Neuronal stem cell (in vitro differentiated cells): ENCODE results near the gene ADK.

Experiments used
- DNase-seq: peaks from one replicate; pipeline ENCODE4 v3.0.0-alpha.2; 2013; ENCODE audit warnings: low spot score
- H2AFZ ChIP-seq: one replicate; pipeline ENCODE4 v1.6.1; 2013; ENCODE audit warnings: mild to moderate bottlenecking, low read length, inconsistent platforms
- H2AK5ac ChIP-seq: 2 replicates; pipeline ENCODE4 v1.6.1; 2013; ENCODE audit warnings: low read depth, mild to moderate bottlenecking, inconsistent platforms, low read length, moderate library complexity, mixed read lengths
- H2BK120ac ChIP-seq: 2 replicates; pipeline ENCODE4 v1.6.1; 2013; ENCODE audit warnings: low read depth, mild to moderate bottlenecking, inconsistent platforms, low read length, moderate library complexity, mixed read lengths
- H2BK12ac ChIP-seq: one replicate; pipeline ENCODE4 v1.6.1; 2013; ENCODE audit warnings: low read length, inconsistent platforms
- H2BK15ac ChIP-seq: 2 replicates; pipeline ENCODE4 v1.6.1; 2013; ENCODE audit warnings: mild to moderate bottlenecking, low read length, inconsistent platforms, mixed read lengths
- H2BK5ac ChIP-seq: one replicate; pipeline ENCODE4 v1.6.1; 2013; ENCODE audit warnings: inconsistent platforms, mild to moderate bottlenecking, low read length, moderate library complexity
- H3K14ac ChIP-seq: one replicate; pipeline ENCODE4 v1.6.1; 2013; ENCODE audit warnings: low read length, inconsistent platforms
- H3K18ac ChIP-seq: 2 replicates; pipeline ENCODE4 v1.6.1; 2013; ENCODE audit warnings: low read length, inconsistent platforms
- H3K23ac ChIP-seq: 2 replicates; pipeline ENCODE4 v1.6.1; 2013; ENCODE audit warnings: low read depth, mild to moderate bottlenecking, mixed read lengths, low read length, inconsistent platforms; ENCODE audit not compliant: poor library complexity
- H3K27ac ChIP-seq: replicated peaks from 3 replicates; pipeline ENCODE4 v1.5.1; 2013; ENCODE audit warnings: low read length, inconsistent platforms
- H3K27me3 ChIP-seq, 3 experiments: 2 replicates each; pipeline ENCODE4 v1.6.1; 2013; ENCODE audit warnings: low read length in 3 of 3, mild to moderate bottlenecking in 2 of 3, inconsistent platforms in 1 of 3, low read depth in 1 of 3, mixed read lengths in 1 of 3, moderate library complexity in 1 of 3; ENCODE audit not compliant: control insufficient read depth in 3 of 3, insufficient read depth in 3 of 3
- H3K36me3 ChIP-seq, 2 donors: replicated peaks in 1 of 2; 2 replicates each; pipeline ENCODE4 v1.6.1; 2013; ENCODE audit warnings: low read length in 2 of 2; ENCODE audit not compliant: control insufficient read depth in 2 of 2, insufficient read depth in 2 of 2
- H3K4ac ChIP-seq: 2 replicates; pipeline ENCODE4 v1.6.1; 2013; ENCODE audit warnings: inconsistent platforms, mild to moderate bottlenecking, low read length, moderate library complexity
- H3K4me1 ChIP-seq, 2 donors: 1 replicate in 1 of 2; 2 replicates in 1 of 2; pipeline ENCODE4 v1.6.1; 2013; ENCODE audit warnings: low read length in 2 of 2, low read depth in 1 of 2; ENCODE audit not compliant: control insufficient read depth in 2 of 2, insufficient read depth in 1 of 2
- H3K4me2 ChIP-seq: one replicate; pipeline ENCODE4 v1.6.1; 2013; ENCODE audit warnings: mild to moderate bottlenecking, low read length, inconsistent platforms; ENCODE audit not compliant: insufficient read depth, poor library complexity, severe bottlenecking
- H3K4me3 ChIP-seq, 2 donors: 2 replicates each; pipeline ENCODE4 v1.5.1; 2013; ENCODE audit warnings: low read length in 2 of 2, mild to moderate bottlenecking in 2 of 2, inconsistent platforms in 1 of 2, moderate library complexity in 1 of 2
- H3K79me1 ChIP-seq: one replicate; pipeline ENCODE4 v1.6.1; 2013; ENCODE audit warnings: low read depth, mild to moderate bottlenecking, inconsistent platforms, low read length, moderate library complexity
- H3K9ac ChIP-seq: one replicate; pipeline ENCODE4 v1.6.1; 2013; ENCODE audit warnings: mild to moderate bottlenecking, low read depth, low read length, inconsistent platforms; ENCODE audit not compliant: poor library complexity
- H3K9me3 ChIP-seq, 2 donors: replicated peaks in 1 of 2; 2 replicates each; pipeline versions ENCODE3 to v1.6.1; 2013; ENCODE audit warnings: low read length in 2 of 2, mild to moderate bottlenecking in 2 of 2, inconsistent platforms in 1 of 2, low read depth in 1 of 2, mixed read lengths in 1 of 2, moderate library complexity in 1 of 2; ENCODE audit not compliant: control insufficient read depth in 2 of 2, insufficient read depth in 1 of 2
- H4K8ac ChIP-seq: one replicate; pipeline ENCODE4 v1.6.1; 2013; ENCODE audit warnings: low read depth, mild to moderate bottlenecking, inconsistent platforms, low read length, moderate library complexity
- H4K91ac ChIP-seq: one replicate; pipeline ENCODE4 v1.6.1; 2013; ENCODE audit warnings: low read length, low read depth, mild to moderate bottlenecking, inconsistent platforms; ENCODE audit not compliant: poor library complexity
- WGBS, 2 donors: extraction: QIAGEN DNeasy Blood & Tissue Kit; methylation state at CpG; one replicate each; pipeline ENCODE4 v1.1.7; 2013; ENCODE audit warnings: missing lambda C conversion rate in 2 of 2, mixed read lengths in 1 of 2; ENCODE audit not compliant: insufficient read length in 2 of 2, insufficient replicate concordance in 1 of 2; ENCODE audit errors: extremely low coverage in 2 of 2; 5-methylcytosine and 5-hydroxymethylcytosine counted together

Gene ADK

GRCh38 chr10:74113546-74113945 lies 37.5 kb upstream of the ADK start:
- no CpG with 5 or more reads among the region's 1 CpG for WGBS, 2 donors
- no peak overlapping the region for H4K91ac ChIP-seq

GRCh38 chr10:74114041-74114448 lies 37.0 kb upstream of the ADK start:
- 100% methylated on average over 1 of the region's 12 CpGs; no CpG with 5 or more reads in 1 of the 2 donors for WGBS, 2 donors
- no peak overlapping the region for H3K9ac ChIP-seq
- H3K9me3 ChIP-seq = no peaks in the 10 kb centered on the region
- no peak overlapping the region for H3K4ac ChIP-seq
- no peaks in the 10 kb centered on the region for H3K27me3 ChIP-seq
- H3K23ac ChIP-seq = peak overlapping the region; percentile 28
- no peak overlapping the region for H3K4me3 ChIP-seq
- H3K14ac ChIP-seq = no peak overlapping the region
- no peak overlapping the region for H2AFZ ChIP-seq
- no peak for DNase-seq
- H2BK5ac ChIP-seq = no peak overlapping the region
- H3K4me1 ChIP-seq = no peaks in the 10 kb centered on the region
- H3K27ac ChIP-seq = no peak overlapping the region
- no peak overlapping the region for H4K91ac ChIP-seq
- no peak overlapping the region for H2BK12ac ChIP-seq
- H3K36me3 ChIP-seq = peaks cover 73 to 100% of the 10 kb centered on the region in 2 donors
- no peak overlapping the region for H2BK120ac ChIP-seq
- no peak overlapping the region for H3K18ac ChIP-seq
- H3K79me1 ChIP-seq = peaks cover 6% of the 10 kb centered on the region
- no peak overlapping the region for H3K4me2 ChIP-seq
- no peak overlapping the region for H2AK5ac ChIP-seq
- no peak overlapping the region for H4K8ac ChIP-seq
- no peak overlapping the region for H2BK15ac ChIP-seq

More at GRCh38 chr10:74113546-74113945, 37.5 kb upstream of the ADK start:
- Histone ChIP-seq H3K27ac (no peak overlapping the region), H2AK5ac (no peak overlapping the region), H2BK12ac (no peak overlapping the region), H2BK120ac (no peak overlapping the region), H3K4me3 (no peak overlapping the region), H3K4ac (no peak overlapping the region), H3K14ac (no peak overlapping the region), H3K27me3 (no peaks in the 10 kb centered on the region), H3K23ac (no peak overlapping the region), H2AFZ (no peak overlapping the region), H3K9me3 (no peaks in the 10 kb centered on the region), H2BK15ac (no peak overlapping the region), H3K18ac (no peak overlapping the region), H3K9ac (no peak overlapping the region), H2BK5ac (no peak overlapping the region), H3K36me3 (peaks cover 74 to 100% of the 10 kb centered on the region in 2 donors), H4K8ac (no peak overlapping the region), H3K79me1 (peaks cover 4% of the 10 kb centered on the region), H3K4me2 (no peak overlapping the region), H3K4me1 (no peaks in the 10 kb centered on the region)
- no peak for DNase-seq

- no peak overlapping the region for H2BK15ac ChIP-seq
- H2AK5ac ChIP-seq = no peak overlapping the region
- no peak overlapping the region for H4K8ac ChIP-seq
- H3K36me3 ChIP-seq = peaks cover 58 to 100% of the 10 kb centered on the region in 2 donors
- no peak overlapping the region for H3K9ac ChIP-seq
- no peaks in the 10 kb centered on the region for H3K9me3 ChIP-seq
- no peak overlapping the region for H4K91ac ChIP-seq
- H3K23ac ChIP-seq = no peak overlapping the region
- no peak overlapping the region for H3K27ac ChIP-seq
- no peak overlapping the region for H3K14ac ChIP-seq
- H3K27me3 ChIP-seq = no peaks in the 10 kb centered on the region
- no peak overlapping the region for H2AFZ ChIP-seq
- peak overlapping the region; percentile 44 for H2BK5ac ChIP-seq
- H3K18ac ChIP-seq = no peak overlapping the region
- no peak overlapping the region for H2BK120ac ChIP-seq
- DNase-seq = no peak
- H2BK12ac ChIP-seq = no peak overlapping the region
- no peak overlapping the region for H3K4ac ChIP-seq
- no peaks in the 10 kb centered on the region for H3K4me1 ChIP-seq
- H3K4me2 ChIP-seq = no peak overlapping the region
- no CpG with 5 or more reads among the region's 4 CpGs for WGBS, 2 donors
- no peak overlapping the region for H3K4me3 ChIP-seq
- peaks cover 3% of the 10 kb centered on the region for H3K79me1 ChIP-seq
These were observed 33.3 kb upstream of the ADK start for GRCh38 chr10:74117738-74118137.

- Histone ChIP-seq H2AFZ (no peak overlapping the region), H2BK5ac (no peak overlapping the region), H3K14ac (no peak overlapping the region), H3K9me3 (no peaks in the 10 kb centered on the region), H2BK15ac (no peak overlapping the region), H3K9ac (no peak overlapping the region), H3K36me3 (peaks cover 50 to 100% of the 10 kb centered on the region in 2 donors), H3K23ac (no peak overlapping the region), H3K4ac (no peak overlapping the region), H3K18ac (no peak overlapping the region), H2AK5ac (no peak overlapping the region), H4K91ac (no peak overlapping the region), H3K27ac (no peak overlapping the region), H4K8ac (no peak overlapping the region), H3K27me3 (no peaks in the 10 kb centered on the region), H2BK12ac (no peak overlapping the region), H3K4me3 (no peak overlapping the region), H3K79me1 (peaks cover 3% of the 10 kb centered on the region), H3K4me2 (no peak overlapping the region), H2BK120ac (no peak overlapping the region), H3K4me1 (no peaks in the 10 kb centered on the region)
- no CpG with 5 or more reads among the region's 3 CpGs for WGBS, 2 donors
- DNase-seq = no peak
These were observed 32.2 kb upstream of the ADK start for GRCh38 chr10:74118804-74119203.
